Peyer's patch (tissue), 4 donors: ENCODE results near the gene KCNB1.

Experiments used
- POLR2A ChIP-seq, 2 donors: fragments of 450-650 bp; IDR thresholded peaks; one replicate each; pipeline ENCODE4 v1.5.1; 2017; ENCODE audit warnings: antibody characterized with exemption in 2 of 2, mild to moderate bottlenecking in 2 of 2, moderate library complexity in 2 of 2
- TF ChIP-seq, protein P1 (sequence below), 6 experiments: fragments of 450-650 bp in 4 of 6; fragments of 200-600 bp in 2 of 6; sonication (generic) in 1 of 6; IDR thresholded peaks; one replicate each; pipeline ENCODE4 v1.5.1; 2017 to 2019; ENCODE audit warnings: antibody characterized with exemption in 6 of 6, mild to moderate bottlenecking in 3 of 6, moderate library complexity in 1 of 6

- TF ChIP-seq, protein P1, sequence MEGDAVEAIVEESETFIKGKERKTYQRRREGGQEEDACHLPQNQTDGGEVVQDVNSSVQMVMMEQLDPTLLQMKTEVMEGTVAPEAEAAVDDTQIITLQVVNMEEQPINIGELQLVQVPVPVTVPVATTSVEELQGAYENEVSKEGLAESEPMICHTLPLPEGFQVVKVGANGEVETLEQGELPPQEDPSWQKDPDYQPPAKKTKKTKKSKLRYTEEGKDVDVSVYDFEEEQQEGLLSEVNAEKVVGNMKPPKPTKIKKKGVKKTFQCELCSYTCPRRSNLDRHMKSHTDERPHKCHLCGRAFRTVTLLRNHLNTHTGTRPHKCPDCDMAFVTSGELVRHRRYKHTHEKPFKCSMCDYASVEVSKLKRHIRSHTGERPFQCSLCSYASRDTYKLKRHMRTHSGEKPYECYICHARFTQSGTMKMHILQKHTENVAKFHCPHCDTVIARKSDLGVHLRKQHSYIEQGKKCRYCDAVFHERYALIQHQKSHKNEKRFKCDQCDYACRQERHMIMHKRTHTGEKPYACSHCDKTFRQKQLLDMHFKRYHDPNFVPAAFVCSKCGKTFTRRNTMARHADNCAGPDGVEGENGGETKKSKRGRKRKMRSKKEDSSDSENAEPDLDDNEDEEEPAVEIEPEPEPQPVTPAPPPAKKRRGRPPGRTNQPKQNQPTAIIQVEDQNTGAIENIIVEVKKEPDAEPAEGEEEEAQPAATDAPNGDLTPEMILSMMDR (IDR thresholded peaks at IDR 0.05) = no peak
- TF ChIP-seq POLR2A (IDR thresholded peaks at IDR 0.05) = no peak
These were observed 82.1 kb downstream of the KCNB1 start for GRCh38 chr20:49400410-49400809.
